Cortex of kidney (tissue), 1 donor: ENCODE data around the gene KDR.

Source experiments
- DNase-seq: peaks from one replicate; lab custom pipeline; 2025; lab: John Stamatoyannopoulos, UW

KDR gene

DNA sequence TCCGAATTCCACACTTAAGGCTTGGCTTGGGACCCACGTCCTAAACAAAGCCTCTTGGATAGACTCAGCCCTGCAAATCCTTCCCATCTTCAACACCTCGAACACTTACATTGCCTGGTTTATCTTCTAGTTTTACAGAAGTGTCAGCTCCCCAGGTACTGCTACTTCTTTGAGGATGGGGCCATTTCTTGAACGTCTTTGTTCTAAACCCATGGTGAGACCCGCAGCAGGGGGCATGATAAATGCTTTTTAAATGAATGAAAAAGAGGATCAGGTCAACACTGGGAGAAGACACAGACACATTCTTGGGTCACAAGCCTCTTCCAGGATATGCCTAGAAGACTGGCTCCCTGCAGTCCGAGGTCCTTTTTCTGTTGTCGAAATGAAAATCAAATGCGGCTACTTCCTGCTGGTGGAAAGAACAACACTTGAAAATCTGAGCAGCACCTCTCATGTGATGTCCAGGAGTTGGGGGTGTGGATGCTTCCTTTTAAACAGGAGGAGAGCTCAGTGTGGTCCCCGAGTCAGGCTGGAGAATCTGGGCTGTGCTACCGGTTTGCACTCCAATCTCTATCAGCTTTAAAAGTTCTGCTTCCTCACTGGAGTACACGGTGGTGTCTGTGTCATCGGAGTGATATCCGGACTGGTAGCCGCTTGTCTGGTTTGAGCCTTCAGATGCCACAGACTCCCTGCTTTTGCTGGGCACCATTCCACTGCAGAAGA, 45.8 kb downstream of the KDR start:
- no peak for DNase-seq

GRCh38 chr4:55078987-55079386, 46.4 kb downstream of the KDR start:
- DNase-seq: no peak

- no peak for DNase-seq
Observed at GRCh38 chr4:55077577-55077976, 47.8 kb downstream of the KDR start.

- DNase-seq: no peak
Observed at GRCh38 chr4:55075823-55076716, 49.3 kb downstream of the KDR start.

- no peak for DNase-seq
Observed at GRCh38 chr4:55075376-55075775, 50.0 kb downstream of the KDR start.

GRCh38 chr4:55074386-55074785, 51.0 kb downstream of the KDR start:
- no peak for DNase-seq

GRCh38 chr4:55071951-55072350, 53.4 kb downstream of the KDR start:
- DNase-seq: no peak

DNA sequence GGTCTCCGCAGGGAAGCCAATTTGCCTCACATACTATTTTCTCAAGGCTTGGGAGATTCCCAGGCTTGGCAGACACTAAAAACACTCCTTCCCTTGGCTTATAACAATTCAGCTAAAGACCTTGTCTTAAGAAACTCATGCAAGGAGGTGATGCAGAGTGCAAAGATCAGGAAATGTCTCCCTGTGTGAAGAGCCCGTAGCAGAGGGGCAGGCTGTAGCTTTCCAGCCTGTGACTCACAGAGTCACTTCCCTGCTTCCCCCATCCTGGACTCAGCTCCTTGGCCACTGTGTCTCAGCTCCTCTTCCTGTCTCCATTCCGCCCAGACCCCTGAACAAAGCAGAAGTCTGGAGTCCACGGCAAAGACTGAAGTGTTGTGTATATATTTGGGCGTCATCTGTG, 56.1 kb downstream of the KDR start:
- no peak for DNase-seq

DNA sequence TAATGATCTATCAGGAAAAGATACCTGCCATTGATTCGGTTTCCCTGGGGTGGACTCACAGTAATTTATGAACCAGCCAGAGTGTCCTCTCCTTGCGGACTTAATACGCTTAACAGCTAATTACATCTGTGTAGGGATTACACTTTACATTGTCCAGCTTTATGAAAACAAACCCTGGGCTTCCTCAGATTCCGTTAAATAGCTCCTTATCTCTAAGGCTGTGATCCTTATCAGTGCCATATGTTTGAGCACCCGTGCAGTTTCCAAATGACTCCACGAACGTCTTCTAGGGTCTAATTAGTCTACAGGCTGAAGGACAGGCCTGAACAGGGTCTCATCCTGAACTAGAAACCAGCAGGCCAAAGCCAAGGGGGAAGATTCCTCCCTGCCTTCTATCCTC, 56.9 kb downstream of the KDR start:
- DNase-seq: no peak

DNA sequence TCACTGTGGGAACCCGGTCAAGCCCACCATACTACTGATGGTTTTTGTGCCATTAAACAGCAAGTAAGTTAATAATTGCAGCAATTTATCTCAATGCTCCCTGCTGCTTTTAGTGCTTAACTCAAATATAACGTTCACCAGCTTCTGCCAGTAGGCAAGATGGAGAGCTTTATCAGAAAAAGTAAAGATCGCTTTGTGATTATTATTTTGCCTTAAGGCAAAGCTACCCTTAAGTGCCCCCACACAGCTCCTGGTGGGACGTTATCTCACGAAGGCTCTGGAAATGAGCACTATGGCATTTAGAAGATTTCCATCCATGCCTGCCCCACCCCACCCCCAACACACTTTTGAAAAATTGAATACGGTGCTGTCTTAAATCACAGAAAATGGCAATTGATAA, 59.4 kb downstream of the KDR start:
- DNase-seq: no peak

- DNase-seq: no peak
Observed at GRCh38 chr4:55055529-55055928, 69.9 kb downstream of the KDR start.

- no peak for DNase-seq
Observed at GRCh38 chr4:55051532-55051931, 73.9 kb downstream of the KDR start.

DNA sequence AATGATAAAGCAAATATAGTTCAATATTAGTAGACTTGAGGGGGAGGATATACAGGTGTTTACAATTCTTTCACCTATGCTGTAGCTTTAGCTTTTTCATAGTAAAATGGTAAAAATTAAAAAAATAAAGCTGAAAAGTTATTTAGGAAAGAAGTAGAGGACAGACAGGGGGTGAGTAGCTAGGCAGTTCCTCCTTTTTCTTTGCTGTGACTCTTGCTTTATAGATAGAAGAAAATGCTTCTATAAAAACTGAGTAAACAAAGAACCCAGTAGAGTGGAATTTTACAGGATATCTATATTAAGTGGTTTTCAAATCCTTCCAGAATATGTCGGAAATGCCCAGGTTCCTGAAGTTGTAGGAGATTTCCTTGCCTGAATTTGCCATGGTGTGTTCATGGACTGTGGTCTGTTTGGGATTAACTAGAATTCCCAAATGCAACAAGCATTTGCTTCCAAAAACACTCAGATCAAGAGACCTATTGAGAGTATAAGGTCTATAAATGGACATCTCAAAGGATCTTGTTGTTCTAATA, 74.9 kb downstream of the KDR start:
- DNase-seq: no peak

GRCh38 chr4:55038176-55038890, 87.1 kb downstream of the KDR start:
- DNase-seq: no peak

DNA sequence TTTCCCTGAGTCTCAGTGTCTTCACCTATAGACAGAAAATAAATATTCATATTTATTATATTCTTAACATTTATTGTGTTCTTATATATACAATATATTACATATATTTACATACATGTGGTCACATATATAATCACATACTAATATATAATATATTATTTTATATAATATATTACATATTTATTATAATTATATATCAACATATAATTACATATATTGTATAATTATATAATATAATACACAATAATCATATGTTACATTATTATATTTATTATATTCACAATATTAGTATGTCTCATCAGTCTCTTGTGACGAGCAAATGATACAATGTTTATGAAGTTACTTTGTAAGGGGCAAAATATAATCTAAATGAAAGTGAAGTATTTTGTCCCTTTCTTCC, 87.7 kb downstream of the KDR start:
- no peak for DNase-seq

DNA sequence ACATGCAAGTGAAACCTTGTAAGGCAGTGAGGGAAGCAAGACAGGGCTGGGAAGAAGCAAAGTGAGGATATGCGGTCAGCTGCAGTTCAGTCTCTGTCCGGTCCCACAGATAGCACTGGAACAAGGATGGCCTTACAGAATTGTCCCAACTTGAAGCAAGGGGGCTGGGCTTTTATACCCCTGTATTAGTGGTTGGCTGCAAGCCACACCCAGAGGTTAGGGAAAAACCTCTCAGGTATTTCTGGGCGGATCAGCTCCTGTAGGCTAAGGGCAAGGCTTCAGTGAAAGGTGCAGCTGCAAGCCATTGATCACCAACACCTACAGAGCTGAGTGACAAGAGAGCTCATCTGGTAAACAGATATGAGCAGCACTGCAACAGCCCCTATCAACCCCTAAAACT, 89.0 kb downstream of the KDR start:
- no peak for DNase-seq

- DNase-seq: no peak
Observed at GRCh38 chr4:55035892-55036291, 89.5 kb downstream of the KDR start.

GRCh38 chr4:55033296-55033695, 92.1 kb downstream of the KDR start:
- DNase-seq: no peak

DNA sequence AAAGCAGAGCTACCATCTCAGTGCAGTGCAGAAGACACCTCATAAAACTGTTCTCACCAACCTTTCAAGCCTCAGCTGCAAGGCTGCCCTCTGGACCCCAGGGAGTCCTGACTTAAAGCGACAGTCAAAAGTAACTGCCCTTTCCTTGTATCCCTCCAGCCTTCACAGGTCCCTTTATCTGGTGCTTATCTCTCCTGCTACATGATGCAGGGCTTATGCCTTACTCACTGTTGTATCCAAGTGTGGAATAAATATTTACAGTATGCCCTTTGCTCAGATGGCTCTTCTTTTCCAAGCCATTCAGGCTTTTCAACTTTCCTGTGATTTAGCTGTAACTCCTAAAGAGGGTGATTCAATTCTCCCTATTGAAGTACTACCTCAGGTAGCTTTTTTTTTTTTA, 92.6 kb downstream of the KDR start:
- no peak for DNase-seq

GRCh38 chr4:55032179-55032578, 93.2 kb downstream of the KDR start:
- DNase-seq: no peak

DNA sequence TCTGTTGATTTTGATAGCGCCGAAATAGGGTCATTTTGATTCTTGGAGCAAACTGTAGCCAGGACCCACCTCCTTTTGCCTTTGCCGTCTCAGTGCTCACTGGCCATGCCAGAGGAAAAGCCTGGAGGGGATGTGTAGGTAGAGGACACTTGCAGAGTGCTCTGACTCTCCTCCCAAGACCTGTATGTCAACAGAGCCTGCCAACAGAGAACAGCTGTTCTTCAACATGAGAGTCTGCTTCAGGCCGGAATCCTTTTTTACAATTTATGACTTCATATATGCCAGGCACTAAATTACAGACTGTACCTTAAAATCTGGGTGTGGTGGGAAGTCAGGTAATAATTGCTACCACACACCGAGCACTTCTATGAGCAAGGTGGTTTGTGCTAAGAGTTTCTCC, 94.2 kb downstream of the KDR start:
- DNase-seq: no peak

DNA sequence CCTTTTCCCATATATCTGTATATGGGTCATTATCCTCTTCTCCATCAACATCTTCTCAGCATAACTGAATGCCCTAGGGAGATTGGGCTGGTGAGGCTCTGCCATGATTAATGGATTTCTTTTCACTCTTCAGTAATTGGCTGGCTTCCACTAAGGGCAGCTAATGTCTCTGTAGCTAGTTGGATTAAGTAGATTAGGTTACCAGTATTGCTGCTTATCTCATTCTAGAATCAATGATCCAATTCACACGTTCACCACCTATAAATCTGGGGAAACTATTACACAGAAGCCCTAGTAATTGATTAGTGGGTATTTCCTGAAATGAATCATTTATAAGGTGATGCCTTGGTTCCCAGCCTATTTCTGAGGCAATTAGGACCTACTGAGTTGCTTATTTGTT, 94.8 kb downstream of the KDR start:
- no peak for DNase-seq
